Endothelial cell of umbilical vein (primary cell): ENCODE measurements around the gene MASP2. TPM values are rescaled to one million over a fixed set of nuclear protein-coding genes. Genes with fewer than 3 reads are reported as not detected.

Experiments used
- BruUV-seq: library from RNA; stranded (reverse); fragments of 400-500 nt; replicated peaks from 2 replicates; lab custom pipeline; 2021; lab: Mats Ljungman, UMichigan
- CTCF ChIA-PET: fragments of 300-600, 350-600 bp; sonication (Branson Sonifier 250); formaldehyde crosslinking; loops from one replicate; lab custom pipeline; 2021; ENCODE audit warnings: antibody characterized with exemption, inconsistent platforms; lab: Charles Lee
- POLR2A ChIA-PET: fragments of 300-600, 350-600 bp; sonication (Branson Sonifier 250); formaldehyde crosslinking; loops from one replicate; lab custom pipeline; 2021; ENCODE audit warnings: antibody characterized with exemption, inconsistent platforms; lab: Charles Lee
- DNase-seq: peaks from one replicate; pipeline ENCODE4 v3.0.0-alpha.2; 2011; ENCODE audit warnings: low read depth, low spot score
- FAIRE-seq: peaks from 2 replicates; lab custom pipeline; 2011; peaks lifted over from hg19 to GRCh38; lab: Jason Lieb, UNC
- H2AFZ ChIP-seq: 2 replicates; pipeline ENCODE4 v1.6.0; 2012; ENCODE audit warnings: low read depth, low read length, control low read depth, inconsistent platforms
- H3K27ac ChIP-seq: 2 replicates; pipeline ENCODE4 v1.5.1; 2011; ENCODE audit warnings: low read depth, mild to moderate bottlenecking, control low read depth, low read length, moderate library complexity; ENCODE audit not compliant: insufficient read depth
- H3K27me3 ChIP-seq, 2 experiments: 2 replicates each; pipeline versions ENCODE4 v1.6.0 to v1.6.1; 2011; ENCODE audit warnings: low read length in 2 of 2, mixed read lengths in 1 of 2; ENCODE audit not compliant: control insufficient read depth in 2 of 2, insufficient read depth in 2 of 2
- H3K36me3 ChIP-seq, 2 experiments: 2 replicates in 1 of 2; 3 replicates in 1 of 2; pipeline ENCODE4 v1.5.1; 2011; ENCODE audit warnings: low read length in 2 of 2, mild to moderate bottlenecking in 1 of 2, moderate library complexity in 1 of 2; ENCODE audit not compliant: control insufficient read depth in 2 of 2, insufficient read depth in 2 of 2; ENCODE audit errors: extremely low read depth in 1 of 2
- H3K4me1 ChIP-seq: 3 replicates; pipeline ENCODE4 v1.5.1; 2011; ENCODE audit warnings: mild to moderate bottlenecking, low read length; ENCODE audit not compliant: control insufficient read depth, insufficient read depth; ENCODE audit errors: extremely low read depth
- H3K4me2 ChIP-seq: 2 replicates; pipeline ENCODE4 v1.6.1; 2011; ENCODE audit warnings: low read length, control low read depth, mixed read lengths; ENCODE audit not compliant: insufficient read depth
- H3K4me3 ChIP-seq, 3 experiments: fragments of 200-600 bp in 1 of 3; sonication (generic), shearing (Covaris generic) in 1 of 3; replicated peaks in 1 of 3; 2 replicates each; pipeline ENCODE4 v1.5.1; 2011 to 2016; ENCODE audit warnings: control low read depth in 3 of 3, low read length in 3 of 3, mild to moderate bottlenecking in 2 of 3, inconsistent platforms in 1 of 3, low read depth in 1 of 3, moderate library complexity in 1 of 3; ENCODE audit not compliant: insufficient read depth in 1 of 3
- H3K79me2 ChIP-seq: 2 replicates; pipeline ENCODE4 v1.6.0; 2012; ENCODE audit warnings: low read length, inconsistent platforms; ENCODE audit not compliant: control insufficient read depth, insufficient read depth
- H3K9ac ChIP-seq: replicated peaks from 2 replicates; pipeline ENCODE3; 2011; ENCODE audit warnings: low read length, control low read depth; ENCODE audit not compliant: insufficient read depth; ENCODE audit errors: extremely low read depth
- H3K9me1 ChIP-seq: replicated peaks from 3 replicates; pipeline ENCODE4 v1.6.0; 2011; ENCODE audit warnings: mild to moderate bottlenecking, low read length; ENCODE audit not compliant: control insufficient read depth, insufficient read depth; ENCODE audit errors: extremely low read depth
- H3K9me3 ChIP-seq: replicated peaks from 2 replicates; pipeline ENCODE4 v1.5.1; 2012; ENCODE audit warnings: low read length, inconsistent platforms; ENCODE audit not compliant: control insufficient read depth, insufficient read depth
- H4K20me1 ChIP-seq: replicated peaks from 2 replicates; pipeline ENCODE3; 2011; ENCODE audit warnings: mild to moderate bottlenecking, low read length; ENCODE audit not compliant: control insufficient read depth, insufficient read depth; ENCODE audit errors: extremely low read depth
- CTCF ChIP-seq, 2 donors: IDR thresholded peaks; 1 replicate in 1 of 2; 2 replicates in 1 of 2; pipeline ENCODE4 v1.5.1; 2011; ENCODE audit warnings: low read length in 2 of 2, mild to moderate bottlenecking in 2 of 2, moderate library complexity in 2 of 2, control low read depth in 1 of 2, inconsistent platforms in 1 of 2, low read depth in 1 of 2; ENCODE audit not compliant: insufficient read depth in 1 of 2; ENCODE audit errors: extremely low read depth in 1 of 2
- EZH2 ChIP-seq: IDR thresholded peaks from 2 replicates; pipeline ENCODE4 v1.6.1; 2012; ENCODE audit warnings: borderline replicate concordance, low read depth, mild to moderate bottlenecking, moderate library complexity, low read length, inconsistent platforms; ENCODE audit not compliant: severe bottlenecking
- FOS ChIP-seq: IDR thresholded peaks from 2 replicates; pipeline ENCODE4 v1.6.1; 2011; ENCODE audit warnings: mild to moderate bottlenecking, low read length, moderate library complexity, borderline replicate concordance; ENCODE audit not compliant: insufficient read depth
- GATA2 ChIP-seq: IDR thresholded peaks from 2 replicates; pipeline ENCODE4 v1.7.0; 2011; ENCODE audit warnings: low read depth, mild to moderate bottlenecking, moderate library complexity, mixed read lengths, low read length; ENCODE audit not compliant: insufficient read length, insufficient read depth
- JUN ChIP-seq: IDR thresholded peaks from 2 replicates; pipeline ENCODE4 v1.6.1; 2011; ENCODE audit warnings: borderline replicate concordance, low read depth; ENCODE audit not compliant: insufficient read length, insufficient read depth
- MYC ChIP-seq: IDR thresholded peaks from one replicate; pipeline ENCODE4 v1.6.1; 2011; ENCODE audit warnings: mild to moderate bottlenecking, low read depth, low read length
- POLR2A ChIP-seq: IDR thresholded peaks from 2 replicates; pipeline ENCODE4 v1.6.1; 2012; ENCODE audit warnings: low read depth, mild to moderate bottlenecking, control low read depth, low read length
- POLR2AphosphoS5 ChIP-seq: IDR thresholded peaks from 2 replicates; pipeline ENCODE4 v1.6.1; 2012; ENCODE audit warnings: low read depth, mild to moderate bottlenecking, control low read depth, low read length, moderate library complexity; ENCODE audit not compliant: insufficient read depth
- dilution Hi-C: fragments of 300-500 bp; cut with MboI; formaldehyde crosslinking; loops from one replicate; pipeline ENCODE4 v1.15.0; 2019; ENCODE audit warnings: low sequenced_read_pairs; ENCODE audit not compliant: extremely low pct_ligation_motif_present
- intact Hi-C: fragments of 100-400 bp; cut with micrococcal nuclease; formaldehyde crosslinking; loops from one replicate; pipeline ENCODE4 v1.10.0; 2022
- polyA plus RNA-seq, 4 experiments: library from polyadenylated mRNA; depleted of rRNA in 3 of 4; stranded (reverse) in 3 of 4; unstranded in 1 of 4; fragments of >200 nt; gene quantifications; 2 replicates each; pipeline versions ENCODE4 v1.2.1 to v1.2.3, GENCODE V29; 2011 to 2012; ENCODE audit warnings: missing spikeins in 1 of 4
- total RNA-seq: library from RNA; stranded (reverse); gene quantifications from 2 replicates; pipeline ENCODE4 v1.2.3, GENCODE V29; 2021
- TF ChIP-seq, protein P1 (sequence below): IDR thresholded peaks from 2 replicates; pipeline ENCODE4 v1.6.1; 2011; ENCODE audit not compliant: insufficient read depth, insufficient read length

Gene MASP2
- total and polyA plus RNA-seq, 2 donors (not counting 3 experiments of a cell fraction or from before 2014, with no cell fraction given): 0.53 TPM; not detected in 1

DNA sequence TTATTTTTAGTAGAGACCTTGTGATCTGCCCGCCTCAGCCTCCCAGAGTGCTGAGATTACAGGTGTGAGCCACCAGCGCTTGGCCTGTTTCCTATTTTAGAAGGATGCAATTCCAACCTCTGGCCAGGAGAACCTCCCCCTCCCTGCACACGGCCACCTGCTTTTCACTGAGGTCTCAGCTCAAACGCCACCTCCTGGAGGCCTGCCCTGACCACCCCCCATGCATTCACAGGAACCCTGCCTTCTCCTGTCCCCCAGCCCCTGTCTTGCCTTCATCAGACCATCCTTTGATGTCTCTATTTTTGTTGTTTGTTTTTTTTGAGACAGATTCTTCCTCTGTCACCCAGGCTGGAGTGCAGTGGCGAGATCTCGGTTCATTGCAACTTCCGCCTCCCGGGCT is 10.4 kb upstream of the MASP2 start:
- POLR2A ChIA-PET: no interaction called here
- Histone ChIP-seq H3K27ac (no peak overlapping the region), H3K9me3 (no peaks in the 10 kb centered on the region), H3K9me1 (no peaks in the 10 kb centered on the region), H3K4me3 (no peak overlapping the region), H3K4me2 (no peak overlapping the region), H4K20me1 (no peaks in the 10 kb centered on the region), H2AFZ (no peak overlapping the region), H3K9ac (no peak overlapping the region), H3K79me2 (peaks cover 20% of the 10 kb centered on the region), H3K36me3 (peaks cover 0 to 12% of the 10 kb centered on the region in 2 experiments), H3K27me3 (no peaks in the 10 kb centered on the region), H3K4me1 (peaks cover 13% of the 10 kb centered on the region)
- no TSS peak for BruUV-seq
- CTCF ChIA-PET: interaction anchor here (3.1 kb wide), 1 partner anchor 20 kb away, joined by 21 read pairs; no protein-coding TSS in a partner anchor
- dilution Hi-C loops: no loop called here
- FAIRE-seq: no peak
- TF ChIP-seq FOS (no peak), MYC (no peak), GATA2 (no peak), POLR2A (no peak), EZH2 (no peak), POLR2AphosphoS5 (no peak), JUN (no peak), CTCF (IDR thresholded peaks at IDR 0.05; ENCODE audit: extremely low read depth in 1 of 2, insufficient read depth in 1 of 2, low read depth in 1 of 2, low read length in 2 of 2) (no peak)
- TF ChIP-seq, protein P1, sequence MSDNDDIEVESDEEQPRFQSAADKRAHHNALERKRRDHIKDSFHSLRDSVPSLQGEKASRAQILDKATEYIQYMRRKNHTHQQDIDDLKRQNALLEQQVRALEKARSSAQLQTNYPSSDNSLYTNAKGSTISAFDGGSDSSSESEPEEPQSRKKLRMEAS: no peak
- intact Hi-C loops: no loop called here
- no peak for DNase-seq
